Neural crest cell (in vitro differentiated cells): ENCODE results near the gene GAREM1. TPM values are rescaled to one million over a fixed set of nuclear protein-coding genes. Genes with fewer than 3 reads are reported as not detected.

Experiments
- DNase-seq: peaks from one replicate; pipeline ENCODE4 v3.0.0; 2021; ENCODE audit warnings: low read depth, mixed read lengths, low spot score
- H3K27ac Mint-ChIP-seq: one replicate; pipeline ENCODE4 v1.8.0; 2021; ENCODE audit warnings: mild to moderate bottlenecking, mixed read lengths; ENCODE audit not compliant: unreplicated experiment
- H3K27me3 Mint-ChIP-seq: 2 replicates; pipeline ENCODE4 v1.8.0; 2021; ENCODE audit warnings: low read depth, mild to moderate bottlenecking, mixed read lengths
- H3K36me3 Mint-ChIP-seq: 2 replicates; pipeline ENCODE4 v1.8.0; 2021; ENCODE audit warnings: low read depth, mild to moderate bottlenecking, mixed read lengths
- H3K4me1 Mint-ChIP-seq: 2 replicates; pipeline ENCODE4 v1.8.0; 2021; ENCODE audit warnings: mixed read lengths
- H3K4me3 Mint-ChIP-seq: one replicate; pipeline ENCODE4 v1.8.0; 2021; ENCODE audit warnings: mild to moderate bottlenecking, mixed read lengths
- H3K9me3 Mint-ChIP-seq: 2 replicates; pipeline ENCODE4 v1.8.0; 2021; ENCODE audit warnings: mixed read lengths
- total RNA-seq: library from RNA; stranded (reverse); gene quantifications from 2 replicates; pipeline ENCODE4 v1.2.1, GENCODE V29; 2021
- TF ChIP-seq, protein P1 (sequence below): fragments of 200-600 bp; sonication (generic); conservative IDR thresholded peaks from 2 replicates; pipeline ENCODE4 v1.5.0; 2021; ENCODE audit warnings: antibody characterized with exemption, mild to moderate bottlenecking

GAREM1 gene
- total RNA-seq, 1 donor from 2014 or later = 11.0 TPM

GRCh38 chr18:32337821-32338220 lies 132.9 kb downstream of the GAREM1 start:
- TF ChIP-seq, protein P1, sequence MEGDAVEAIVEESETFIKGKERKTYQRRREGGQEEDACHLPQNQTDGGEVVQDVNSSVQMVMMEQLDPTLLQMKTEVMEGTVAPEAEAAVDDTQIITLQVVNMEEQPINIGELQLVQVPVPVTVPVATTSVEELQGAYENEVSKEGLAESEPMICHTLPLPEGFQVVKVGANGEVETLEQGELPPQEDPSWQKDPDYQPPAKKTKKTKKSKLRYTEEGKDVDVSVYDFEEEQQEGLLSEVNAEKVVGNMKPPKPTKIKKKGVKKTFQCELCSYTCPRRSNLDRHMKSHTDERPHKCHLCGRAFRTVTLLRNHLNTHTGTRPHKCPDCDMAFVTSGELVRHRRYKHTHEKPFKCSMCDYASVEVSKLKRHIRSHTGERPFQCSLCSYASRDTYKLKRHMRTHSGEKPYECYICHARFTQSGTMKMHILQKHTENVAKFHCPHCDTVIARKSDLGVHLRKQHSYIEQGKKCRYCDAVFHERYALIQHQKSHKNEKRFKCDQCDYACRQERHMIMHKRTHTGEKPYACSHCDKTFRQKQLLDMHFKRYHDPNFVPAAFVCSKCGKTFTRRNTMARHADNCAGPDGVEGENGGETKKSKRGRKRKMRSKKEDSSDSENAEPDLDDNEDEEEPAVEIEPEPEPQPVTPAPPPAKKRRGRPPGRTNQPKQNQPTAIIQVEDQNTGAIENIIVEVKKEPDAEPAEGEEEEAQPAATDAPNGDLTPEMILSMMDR = no peak
- Mint-ChIP-seq H3K9me3 (peaks cover 2% of the 10 kb centered on the region), H3K36me3 (peaks cover 7% of the 10 kb centered on the region), H3K4me3 (no peak overlapping the region), H3K27me3 (no peaks in the 10 kb centered on the region), H3K27ac (no peak overlapping the region), H3K4me1 (no peaks in the 10 kb centered on the region)
- DNase-seq = no peak

GRCh38 chr18:32337347-32337746 lies 133.3 kb downstream of the GAREM1 start:
- TF ChIP-seq, protein P1 = no peak
- Mint-ChIP-seq H3K9me3 (peaks cover 2% of the 10 kb centered on the region), H3K4me3 (no peak overlapping the region), H3K27ac (no peak overlapping the region), H3K36me3 (peaks cover 7% of the 10 kb centered on the region), H3K4me1 (no peaks in the 10 kb centered on the region), H3K27me3 (no peaks in the 10 kb centered on the region)
- no peak for DNase-seq

GRCh38 chr18:32335228-32335627 lies 135.5 kb downstream of the GAREM1 start:
- H3K9me3 Mint-ChIP-seq = no peaks in the 10 kb centered on the region
- H3K27ac Mint-ChIP-seq = no peak overlapping the region
- DNase-seq = no peak
- no peak overlapping the region for H3K4me3 Mint-ChIP-seq
- H3K36me3 Mint-ChIP-seq = no peaks in the 10 kb centered on the region
- TF ChIP-seq, protein P1 = no peak
- H3K4me1 Mint-ChIP-seq = no peaks in the 10 kb centered on the region
- no peaks in the 10 kb centered on the region for H3K27me3 Mint-ChIP-seq

- DNase-seq = no peak
- H3K4me3 Mint-ChIP-seq = no peak overlapping the region
- no peak overlapping the region for H3K27ac Mint-ChIP-seq
- no peaks in the 10 kb centered on the region for H3K36me3 Mint-ChIP-seq
- no peaks in the 10 kb centered on the region for H3K4me1 Mint-ChIP-seq
- TF ChIP-seq, protein P1 = no peak
- H3K9me3 Mint-ChIP-seq = no peaks in the 10 kb centered on the region
- no peaks in the 10 kb centered on the region for H3K27me3 Mint-ChIP-seq
Measured at GRCh38 chr18:32333781-32334180, 136.9 kb downstream of the GAREM1 start.

DNA sequence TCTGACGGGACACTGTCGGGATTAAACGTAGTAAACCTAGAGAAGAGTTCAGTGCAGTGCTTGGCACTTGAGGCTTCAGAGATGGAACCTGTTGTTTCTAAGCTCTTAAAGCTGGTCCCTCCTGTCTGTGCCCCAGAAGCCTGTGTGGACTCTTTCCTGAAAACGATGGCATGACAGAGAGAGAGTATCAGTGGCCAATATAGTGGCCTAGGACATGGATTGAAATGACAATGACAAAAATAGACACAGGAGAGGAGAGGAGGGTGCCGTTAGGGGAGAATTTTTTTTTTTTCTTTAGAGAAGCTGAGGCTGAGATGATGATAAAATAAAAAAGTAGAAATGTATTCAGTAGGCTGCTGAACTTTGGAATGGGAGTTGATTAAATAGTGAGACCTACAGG lies 138.0 kb downstream of the GAREM1 start:
- H3K9me3 Mint-ChIP-seq = no peaks in the 10 kb centered on the region
- H3K27me3 Mint-ChIP-seq = no peaks in the 10 kb centered on the region
- TF ChIP-seq, protein P1 = no peak
- no peaks in the 10 kb centered on the region for H3K36me3 Mint-ChIP-seq
- no peaks in the 10 kb centered on the region for H3K4me1 Mint-ChIP-seq
- DNase-seq = no peak
- H3K4me3 Mint-ChIP-seq = no peak overlapping the region
- no peak overlapping the region for H3K27ac Mint-ChIP-seq

DNA sequence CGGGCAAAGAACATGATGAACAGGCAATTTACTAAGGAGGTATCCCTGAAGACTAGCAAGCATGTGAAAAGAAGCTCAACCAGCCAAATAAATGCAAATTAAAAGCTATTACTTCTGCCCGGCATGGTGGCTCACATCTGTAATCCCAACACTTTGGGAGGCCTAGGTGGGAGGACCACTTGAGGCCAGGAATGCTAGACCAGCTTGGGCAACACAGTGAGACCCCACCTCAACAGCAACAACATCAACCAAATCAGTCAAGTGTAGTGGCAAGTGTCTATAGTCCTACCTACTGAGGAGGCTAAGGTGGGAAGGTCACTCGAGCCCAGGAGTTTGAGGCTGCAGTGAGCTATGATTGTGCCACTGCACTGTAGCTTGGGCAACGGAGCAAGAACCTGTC lies 141.7 kb downstream of the GAREM1 start:
- no peak for DNase-seq
- Mint-ChIP-seq H3K36me3 (no peaks in the 10 kb centered on the region), H3K4me3 (no peak overlapping the region), H3K4me1 (peaks cover 30% of the 10 kb centered on the region), H3K27me3 (no peaks in the 10 kb centered on the region), H3K9me3 (no peaks in the 10 kb centered on the region), H3K27ac (no peak overlapping the region)
- TF ChIP-seq, protein P1 = no peak
